IMR-90 (cell line): ENCODE results near the gene PPP1R14D. TPM values are rescaled to one million over a fixed set of nuclear protein-coding genes. Genes with fewer than 3 reads are reported as not detected.

Experiments
- ATAC-seq: fragments of 200-7000 bp; cut with Tn5 transposase; 2 replicates; pipeline ENCODE4 v1.9.1; 2020; ENCODE audit warnings: low read depth, mild to moderate bottlenecking, moderate library complexity
- BruUV-seq: library from RNA; stranded (reverse); fragments of 400-500 nt; replicated peaks from 2 replicates; lab custom pipeline; 2021; lab: Mats Ljungman, UMichigan
- CTCF ChIA-PET: fragments of 300-600 bp; formaldehyde crosslinking; extraction: SDS; loops from one replicate; lab custom pipeline; 2021; ENCODE audit warnings: antibody characterized with exemption; lab: Yijun Ruan, JAX
- POLR2A ChIA-PET: fragments of 300-600 bp; sonication (Branson Sonifier 250); formaldehyde crosslinking; loops from one replicate; lab custom pipeline; 2022; ENCODE audit warnings: antibody characterized with exemption; ENCODE audit not compliant: unreplicated experiment; lab: Charles Lee
- DNase-seq: peaks from one replicate; pipeline ENCODE4 v3.0.0; 2013
- H2AFZ ChIP-seq: replicated peaks from 2 replicates; pipeline ENCODE3; 2013; ENCODE audit warnings: low read length, mild to moderate bottlenecking; ENCODE audit not compliant: poor library complexity
- H2AK5ac ChIP-seq: 2 replicates; pipeline ENCODE4 v1.6.1; 2013; ENCODE audit warnings: low read depth, low read length, inconsistent platforms
- H2AK9ac ChIP-seq: replicated peaks from 2 replicates; pipeline ENCODE3; 2013; ENCODE audit warnings: mild to moderate bottlenecking, low read depth, low read length, moderate library complexity; ENCODE audit not compliant: poor library complexity
- H2BK120ac ChIP-seq: 2 replicates; pipeline ENCODE4 v1.6.1; 2013; ENCODE audit warnings: low read depth, low read length, inconsistent platforms
- H2BK15ac ChIP-seq: 3 replicates; pipeline ENCODE4 v1.6.1; 2013; ENCODE audit warnings: low read depth, low read length, inconsistent platforms
- H2BK20ac ChIP-seq: 2 replicates; pipeline ENCODE4 v1.6.1; 2013; ENCODE audit warnings: low read depth, mild to moderate bottlenecking, inconsistent platforms, low read length, moderate library complexity
- H2BK5ac ChIP-seq: 2 replicates; pipeline ENCODE4 v1.6.1; 2013; ENCODE audit warnings: mild to moderate bottlenecking, low read depth, low read length, inconsistent platforms; ENCODE audit not compliant: poor library complexity, severe bottlenecking
- H3K14ac ChIP-seq: replicated peaks from 2 replicates; pipeline ENCODE4 v1.6.1; 2013; ENCODE audit warnings: low read depth, low read length, inconsistent platforms
- H3K18ac ChIP-seq: 2 replicates; pipeline ENCODE4 v1.6.1; 2013; ENCODE audit warnings: low read depth, low read length, control low read depth
- H3K23ac ChIP-seq: 2 replicates; pipeline ENCODE4 v1.6.1; 2013; ENCODE audit warnings: low read depth, low read length, inconsistent platforms
- H3K27ac ChIP-seq: 2 replicates; pipeline ENCODE4 v1.5.1; 2013; ENCODE audit warnings: mild to moderate bottlenecking, control low read depth, low read length; ENCODE audit not compliant: insufficient read depth
- H3K27me3 ChIP-seq: 2 replicates; pipeline ENCODE4 v1.6.1; 2013; ENCODE audit warnings: low read length; ENCODE audit not compliant: control insufficient read depth, insufficient read depth
- H3K36me3 ChIP-seq: 2 replicates; pipeline ENCODE4 v1.6.1; 2013; ENCODE audit warnings: low read length, mixed read lengths; ENCODE audit not compliant: control insufficient read depth, insufficient read depth
- H3K4ac ChIP-seq: 2 replicates; pipeline ENCODE4 v1.6.1; 2013; ENCODE audit warnings: low read depth, low read length, inconsistent platforms
- H3K4me1 ChIP-seq: 2 replicates; pipeline ENCODE4 v1.6.1; 2013; ENCODE audit warnings: low read length, mixed read lengths; ENCODE audit not compliant: control insufficient read depth, insufficient read depth
- H3K4me2 ChIP-seq: 2 replicates; pipeline ENCODE4 v1.6.1; 2013; ENCODE audit warnings: low read depth, mild to moderate bottlenecking, control low read depth, low read length, moderate library complexity
- H3K4me3 ChIP-seq: 2 replicates; pipeline ENCODE4 v1.5.1; 2013; ENCODE audit warnings: low read depth, mild to moderate bottlenecking, control low read depth, low read length, moderate library complexity; ENCODE audit not compliant: insufficient read depth
- H3K56ac ChIP-seq: 2 replicates; pipeline ENCODE4 v1.6.1; 2013; ENCODE audit warnings: low read length, inconsistent platforms; ENCODE audit not compliant: insufficient read depth; ENCODE audit errors: extremely low read depth
- H3K79me1 ChIP-seq, 2 experiments: 2 replicates each; pipeline ENCODE4 v1.6.1; 2013; ENCODE audit warnings: low read length in 2 of 2, inconsistent platforms in 1 of 2, low read depth in 1 of 2
- H3K9ac ChIP-seq: 2 replicates; pipeline ENCODE4 v1.6.1; 2013; ENCODE audit warnings: low read depth, low read length, control low read depth
- H3K9me1 ChIP-seq: 2 replicates; pipeline ENCODE4 v1.6.1; 2013; ENCODE audit warnings: low read length, inconsistent platforms; ENCODE audit not compliant: insufficient read depth
- H3K9me3 ChIP-seq: 2 replicates; pipeline ENCODE4 v1.6.1; 2013; ENCODE audit warnings: low read length; ENCODE audit not compliant: control insufficient read depth, insufficient read depth
- H4K20me1 ChIP-seq: 2 replicates; pipeline ENCODE4 v1.6.1; 2013; ENCODE audit warnings: low read length, inconsistent platforms; ENCODE audit not compliant: insufficient read depth
- H4K5ac ChIP-seq: 2 replicates; pipeline ENCODE4 v1.6.1; 2013; ENCODE audit warnings: mild to moderate bottlenecking, low read depth, low read length, control low read depth
- H4K8ac ChIP-seq, 2 experiments: 2 replicates each; pipeline ENCODE4 v1.6.1; 2013; ENCODE audit warnings: low read depth in 2 of 2, low read length in 2 of 2, control low read depth in 1 of 2, inconsistent platforms in 1 of 2
- H4K91ac ChIP-seq: 2 replicates; pipeline ENCODE4 v1.6.1; 2013; ENCODE audit warnings: low read depth, low read length, inconsistent platforms; ENCODE audit not compliant: insufficient read depth
- BHLHE40 ChIP-seq: fragments of 150-350 bp; IDR thresholded peaks from 2 replicates; pipeline ENCODE4 v1.6.1; 2016; ENCODE audit warnings: mild to moderate bottlenecking, low read depth, low read length
- CEBPB ChIP-seq: IDR thresholded peaks from 2 replicates; pipeline ENCODE4 v1.6.1; 2012; ENCODE audit warnings: low read depth, low read length, improper control_type of control experiment
- ELK1 ChIP-seq: fragments of 150-350 bp; IDR thresholded peaks from 2 replicates; pipeline ENCODE4 v1.6.1; 2016; ENCODE audit warnings: low read depth, mild to moderate bottlenecking, low read length, moderate library complexity, borderline replicate concordance
- MAFK ChIP-seq: IDR thresholded peaks from 2 replicates; pipeline ENCODE4 v1.6.1; 2012; ENCODE audit warnings: low read depth, low read length, improper control_type of control experiment
- MAZ ChIP-seq: IDR thresholded peaks from 2 replicates; pipeline ENCODE4 v1.6.1; 2012; ENCODE audit warnings: low read depth, mild to moderate bottlenecking, low read length, improper control_type of control experiment, moderate library complexity, borderline replicate concordance
- MXI1 ChIP-seq: IDR thresholded peaks from 2 replicates; pipeline ENCODE4 v1.6.1; 2012; ENCODE audit warnings: low read depth, mild to moderate bottlenecking, low read length, moderate library complexity, borderline replicate concordance
- RCOR1 ChIP-seq: IDR thresholded peaks from 2 replicates; pipeline ENCODE4 v1.6.1; 2012; ENCODE audit warnings: mild to moderate bottlenecking, low read length, improper control_type of control experiment; ENCODE audit not compliant: insufficient replicate concordance
- SMC3 ChIP-seq: fragments of 150-350 bp; IDR thresholded peaks from 2 replicates; pipeline ENCODE4 v1.6.1; 2016; ENCODE audit warnings: low read depth, mild to moderate bottlenecking, antibody characterized with exemption, low read length, moderate library complexity
- USF2 ChIP-seq: fragments of 150-350 bp; IDR thresholded peaks from 2 replicates; pipeline ENCODE4 v1.6.1; 2017; ENCODE audit warnings: mild to moderate bottlenecking, antibody characterized with exemption, low read length, low read depth
- WGBS, 2 experiments: methylation state at CpG; one replicate each; pipeline versions ENCODE4 v1.1.5 to v1.1.7; 2013; ENCODE audit warnings: missing lambda C conversion rate in 2 of 2; ENCODE audit not compliant: insufficient read length in 1 of 2; ENCODE audit errors: extremely low coverage in 2 of 2; 5-methylcytosine and 5-hydroxymethylcytosine counted together
- dilution Hi-C: fragments of 300-500 bp; cut with HindIII; formaldehyde crosslinking; loops from one replicate; pipeline ENCODE4 v1.14.3; 2018; ENCODE audit warnings: low sequenced_read_pairs; ENCODE audit not compliant: unreplicated experiment
- in situ Hi-C: fragments of 300-500 bp; cut with MboI; formaldehyde crosslinking; loops from 3 replicates; pipeline ENCODE4 v1.14.3; 2019; ENCODE audit warnings: low sequenced_read_pairs, inconsistent platforms, mixed read lengths
- intact Hi-C: fragments of 100-400 bp; cut with micrococcal nuclease; formaldehyde crosslinking; loops from 2 replicates; pipeline ENCODE4 v1.10.0; 2022
- polyA plus RNA-seq, 3 experiments: library from polyadenylated mRNA; depleted of rRNA; stranded (reverse); fragments of >200 nt; gene quantifications; 2 replicates each; pipeline ENCODE4 v1.2.3, GENCODE V29; 2012; ENCODE audit warnings: low replicate concordance in 1 of 3
- total RNA-seq: library from RNA; depleted of rRNA; stranded (reverse); fragments of >200 nt; gene quantifications from 2 replicates; pipeline ENCODE4 v1.2.3, GENCODE V29; 2012
- TF ChIP-seq, protein P1 (sequence below): conservative IDR thresholded peaks from 2 replicates; pipeline ENCODE4 v1.5.1; 2012; ENCODE audit warnings: mild to moderate bottlenecking, low read depth, low read length, improper control_type of control experiment

Gene PPP1R14D
- total and polyA plus RNA-seq, 2 of the 4 experiments (the other 2 are of a cell fraction), result not detected

- WGBS, 2 experiments, result 97% methylated on average over 6 of the region's 13 CpGs; no CpG with 5 or more reads in 1 of the 2 experiments
- Histone ChIP-seq H2AK9ac (no peak overlapping the region), H2AK5ac (no peak overlapping the region), H2BK20ac (no peak overlapping the region), H4K5ac (no peak overlapping the region), H3K18ac (no peak overlapping the region), H3K27me3 (no peaks in the 10 kb centered on the region), H3K36me3 (peaks cover 55% of the 10 kb centered on the region), H2BK15ac (no peak overlapping the region), H3K9ac (no peak overlapping the region), H3K4ac (no peak overlapping the region), H4K91ac (no peak overlapping the region), H3K14ac (no peak overlapping the region), H4K8ac (no peak overlapping the region), H3K23ac (no peak overlapping the region), H3K27ac (no peak overlapping the region), H3K4me3 (no peak overlapping the region), H2AFZ (no peak overlapping the region), H3K4me2 (no peak overlapping the region), H2BK120ac (no peak overlapping the region), H3K9me1 (no peaks in the 10 kb centered on the region), H3K4me1 (peaks cover 3% of the 10 kb centered on the region), H2BK5ac (no peak overlapping the region), H4K20me1 (no peaks in the 10 kb centered on the region), H3K79me1 (no peaks in the 10 kb centered on the region), H3K56ac (no peak overlapping the region), H3K9me3 (no peaks in the 10 kb centered on the region)
- intact Hi-C loops, result no loop called here
- no TSS peak for BruUV-seq
- TF ChIP-seq SMC3, result no peak
- no peak for TF ChIP-seq CEBPB
- no peak for TF ChIP-seq USF2
- TF ChIP-seq RCOR1, result no peak
- no peak for TF ChIP-seq MXI1
- TF ChIP-seq BHLHE40, result no peak
- TF ChIP-seq MAZ, result no peak
- no peak for TF ChIP-seq ELK1
- TF ChIP-seq MAFK, result no peak
- TF ChIP-seq, protein P1, sequence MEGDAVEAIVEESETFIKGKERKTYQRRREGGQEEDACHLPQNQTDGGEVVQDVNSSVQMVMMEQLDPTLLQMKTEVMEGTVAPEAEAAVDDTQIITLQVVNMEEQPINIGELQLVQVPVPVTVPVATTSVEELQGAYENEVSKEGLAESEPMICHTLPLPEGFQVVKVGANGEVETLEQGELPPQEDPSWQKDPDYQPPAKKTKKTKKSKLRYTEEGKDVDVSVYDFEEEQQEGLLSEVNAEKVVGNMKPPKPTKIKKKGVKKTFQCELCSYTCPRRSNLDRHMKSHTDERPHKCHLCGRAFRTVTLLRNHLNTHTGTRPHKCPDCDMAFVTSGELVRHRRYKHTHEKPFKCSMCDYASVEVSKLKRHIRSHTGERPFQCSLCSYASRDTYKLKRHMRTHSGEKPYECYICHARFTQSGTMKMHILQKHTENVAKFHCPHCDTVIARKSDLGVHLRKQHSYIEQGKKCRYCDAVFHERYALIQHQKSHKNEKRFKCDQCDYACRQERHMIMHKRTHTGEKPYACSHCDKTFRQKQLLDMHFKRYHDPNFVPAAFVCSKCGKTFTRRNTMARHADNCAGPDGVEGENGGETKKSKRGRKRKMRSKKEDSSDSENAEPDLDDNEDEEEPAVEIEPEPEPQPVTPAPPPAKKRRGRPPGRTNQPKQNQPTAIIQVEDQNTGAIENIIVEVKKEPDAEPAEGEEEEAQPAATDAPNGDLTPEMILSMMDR, result no peak
- ChIA-PET CTCF (no interaction called here), POLR2A (no interaction called here)
- DNase-seq (no peak), ATAC-seq (no peak)
- dilution Hi-C loops, result no loop called here
- in situ Hi-C loops, result no loop called here
Measured at GRCh38 chr15:40772014-40772413, 56.5 kb downstream of the PPP1R14D start.
